Neuron (in vitro differentiated cells): ENCODE measurements around the gene PTGER2.

ENCODE experiments used
- H2AFZ ChIP-seq: one replicate; pipeline ENCODE4 v1.6.1; 2013; ENCODE audit warnings: low read depth, mild to moderate bottlenecking, inconsistent platforms, low read length, moderate library complexity
- H3K27me3 ChIP-seq: one replicate; pipeline ENCODE4 v1.6.1; 2013; ENCODE audit warnings: low read length; ENCODE audit not compliant: insufficient read depth
- H3K36me3 ChIP-seq: one replicate; pipeline ENCODE4 v1.6.1; 2013; ENCODE audit warnings: low read length; ENCODE audit not compliant: insufficient read depth
- H3K4me1 ChIP-seq: one replicate; pipeline ENCODE4 v1.6.1; 2013; ENCODE audit warnings: low read length; ENCODE audit not compliant: insufficient read depth
- H3K4me3 ChIP-seq: 2 replicates; pipeline ENCODE4 v1.5.1; 2013; ENCODE audit warnings: mild to moderate bottlenecking, low read length, moderate library complexity
- H3K9me3 ChIP-seq: one replicate; pipeline ENCODE4 v1.6.1; 2013; ENCODE audit warnings: low read length

Gene PTGER2

GRCh38 chr14:52283099-52283498 is 31.0 kb upstream of the PTGER2 start:
- Histone ChIP-seq H3K4me3 (no peak overlapping the region), H3K9me3 (no peaks in the 10 kb centered on the region), H2AFZ (no peak overlapping the region), H3K36me3 (no peaks in the 10 kb centered on the region), H3K27me3 (no peaks in the 10 kb centered on the region), H3K4me1 (peaks cover 3% of the 10 kb centered on the region)

DNA sequence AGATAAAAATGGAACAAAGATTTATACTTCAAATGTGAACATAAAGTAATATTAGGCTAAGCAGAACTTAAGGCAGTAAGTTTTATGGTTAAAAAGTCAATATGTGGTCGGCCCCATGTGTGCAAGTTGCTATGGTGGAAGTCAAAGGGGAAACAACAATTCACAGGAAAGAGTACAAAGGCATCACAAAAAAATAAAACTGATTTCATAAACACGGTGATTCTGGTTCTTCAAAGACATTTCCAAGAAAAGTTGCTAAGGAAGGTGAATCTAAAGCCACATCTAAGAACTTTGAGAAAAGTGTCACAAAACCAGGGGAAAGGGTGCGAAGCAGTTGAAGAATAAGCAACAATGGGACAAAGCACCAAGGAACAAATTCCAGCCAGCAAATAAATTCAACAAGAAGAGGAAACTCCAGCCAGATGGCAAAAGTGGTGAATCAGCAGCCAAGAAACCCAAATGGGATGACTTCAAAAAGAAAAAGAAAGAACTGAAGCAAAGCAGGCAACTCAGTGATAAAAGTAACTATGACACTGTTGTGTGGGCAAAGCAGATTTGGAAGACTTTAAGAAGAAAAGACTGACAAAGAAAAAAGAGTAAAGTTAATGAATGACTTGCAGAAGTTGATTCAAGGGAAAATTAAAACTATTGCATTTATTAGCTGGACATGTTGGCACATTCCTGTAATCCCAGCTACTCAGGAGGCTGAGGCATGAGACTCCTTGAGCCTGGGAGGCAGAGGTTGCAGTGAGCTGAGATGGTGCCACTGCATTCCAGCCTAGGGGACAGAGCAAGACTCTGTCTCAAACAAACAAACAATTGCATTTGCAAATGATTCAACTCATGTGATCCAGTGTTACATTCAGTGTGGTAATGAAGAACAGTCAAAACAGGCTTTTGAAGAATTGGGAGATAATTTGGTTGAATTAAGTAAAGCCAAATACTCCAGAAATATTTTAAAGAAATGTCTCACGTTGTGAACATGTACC is 27.2 kb upstream of the PTGER2 start:
- no peaks in the 10 kb centered on the region for H3K36me3 ChIP-seq
- peaks cover 3% of the 10 kb centered on the region for H3K4me1 ChIP-seq
- no peak overlapping the region for H3K4me3 ChIP-seq
- H3K9me3 ChIP-seq: no peaks in the 10 kb centered on the region
- H3K27me3 ChIP-seq: peaks cover 3% of the 10 kb centered on the region
- no peak overlapping the region for H2AFZ ChIP-seq

DNA sequence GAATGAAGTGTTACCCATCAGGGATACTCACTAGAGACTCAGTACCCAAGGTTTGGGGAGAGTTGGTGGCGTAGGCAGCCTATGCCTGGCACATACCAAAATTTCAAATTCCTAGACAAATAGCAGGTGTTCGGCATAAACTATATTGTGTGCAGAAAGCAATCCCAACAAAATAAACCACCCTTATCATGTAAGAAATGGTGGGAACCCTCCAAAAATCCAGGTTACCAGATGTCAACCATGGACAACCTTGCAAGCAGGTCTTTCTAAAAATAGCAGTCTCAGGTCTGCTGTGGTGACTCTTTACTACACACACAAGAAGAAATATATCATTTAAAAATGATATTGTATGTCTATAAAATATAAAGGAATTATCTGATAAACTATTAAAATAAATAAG is 17.7 kb upstream of the PTGER2 start:
- H2AFZ ChIP-seq: no peak overlapping the region
- no peaks in the 10 kb centered on the region for H3K9me3 ChIP-seq
- no peak overlapping the region for H3K4me3 ChIP-seq
- no peaks in the 10 kb centered on the region for H3K4me1 ChIP-seq
- H3K27me3 ChIP-seq: peaks cover 5% of the 10 kb centered on the region
- no peaks in the 10 kb centered on the region for H3K36me3 ChIP-seq

- no peak overlapping the region for H2AFZ ChIP-seq
- H3K27me3 ChIP-seq: peaks cover 2% of the 10 kb centered on the region
- no peaks in the 10 kb centered on the region for H3K36me3 ChIP-seq
- H3K4me3 ChIP-seq: no peak overlapping the region
- H3K4me1 ChIP-seq: no peaks in the 10 kb centered on the region
- no peaks in the 10 kb centered on the region for H3K9me3 ChIP-seq
Observed at GRCh38 chr14:52298795-52299194, 15.3 kb upstream of the PTGER2 start.

DNA sequence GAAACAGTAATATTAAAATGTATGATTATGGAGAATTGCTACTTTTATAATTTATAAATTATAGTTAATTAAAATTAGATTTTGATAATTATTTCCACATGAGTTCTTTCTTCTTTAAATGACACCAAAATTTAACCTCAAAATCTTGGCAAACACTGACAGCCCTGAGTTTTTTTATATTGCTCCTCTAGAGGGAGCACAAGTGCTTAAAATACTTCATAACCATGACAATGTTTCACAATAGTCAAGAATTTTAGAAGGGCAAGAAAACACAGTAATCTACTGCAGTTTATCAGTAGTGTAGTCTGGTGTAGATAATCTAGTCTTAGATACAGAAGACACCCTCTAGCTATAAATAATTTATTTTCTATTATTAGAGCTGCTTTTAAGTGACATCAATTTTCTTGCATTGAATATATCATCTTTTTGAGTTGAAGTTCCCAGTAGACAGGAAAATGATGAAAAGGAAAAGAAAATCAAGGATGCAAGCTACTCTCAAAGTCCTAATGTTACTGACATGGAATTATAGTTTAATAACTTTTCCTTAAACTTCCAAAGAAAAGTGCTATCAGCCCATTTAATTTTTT is 14.3 kb upstream of the PTGER2 start:
- H3K4me3 ChIP-seq: no peak overlapping the region
- no peaks in the 10 kb centered on the region for H3K9me3 ChIP-seq
- H3K27me3 ChIP-seq: peaks cover 2% of the 10 kb centered on the region
- no peaks in the 10 kb centered on the region for H3K4me1 ChIP-seq
- H2AFZ ChIP-seq: no peak overlapping the region
- H3K36me3 ChIP-seq: no peaks in the 10 kb centered on the region

DNA sequence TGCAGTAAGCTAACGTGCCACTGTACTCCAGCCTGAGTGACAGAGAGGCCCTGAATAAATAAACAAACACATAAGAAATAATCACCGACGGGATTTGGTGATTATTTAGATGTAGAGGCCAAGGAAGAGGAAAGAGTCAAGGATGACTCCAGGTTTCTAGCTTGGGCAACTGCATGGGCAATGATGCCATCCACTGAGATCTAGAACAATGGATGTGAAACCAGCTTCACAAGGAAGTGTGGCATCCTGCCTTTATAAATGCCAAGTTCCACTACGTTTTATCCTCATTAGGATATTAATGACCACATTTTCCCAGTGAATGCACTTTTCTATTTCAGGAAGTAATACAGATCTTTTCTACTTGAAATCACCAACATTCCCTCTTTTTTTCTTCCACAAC is 10.9 kb upstream of the PTGER2 start:
- no peaks in the 10 kb centered on the region for H3K4me1 ChIP-seq

DNA sequence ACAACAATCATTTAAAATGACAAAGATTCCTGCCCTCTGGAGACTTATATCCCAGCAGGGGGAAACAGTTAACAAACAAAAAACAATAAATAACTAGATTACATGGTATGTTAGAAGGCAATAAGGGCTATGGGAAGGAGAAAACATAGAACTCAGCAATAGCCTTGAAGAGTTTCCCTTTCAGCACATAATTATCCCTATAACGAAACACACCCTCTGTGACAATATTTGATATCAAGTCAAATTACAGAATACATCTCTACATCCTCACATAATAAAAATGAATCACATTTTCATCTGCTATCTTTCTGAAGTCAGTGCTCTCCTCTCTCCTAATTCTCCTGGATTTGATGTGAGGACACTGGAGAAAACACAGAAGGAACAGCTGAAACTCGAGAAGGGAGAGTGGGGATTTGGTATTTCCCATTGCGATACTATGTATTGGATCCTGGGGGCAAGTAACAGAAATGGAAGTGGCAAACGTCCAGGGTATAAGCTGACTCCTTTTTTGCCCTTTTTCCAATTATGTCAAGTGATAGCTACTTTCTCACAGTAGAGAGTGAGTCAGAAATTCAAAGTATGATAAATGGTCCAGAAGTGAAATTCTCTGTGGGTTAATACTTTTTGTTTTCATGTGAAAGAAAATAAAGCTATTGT is 9.7 kb upstream of the PTGER2 start:
- no peaks in the 10 kb centered on the region for H3K4me1 ChIP-seq
- peaks cover 5% of the 10 kb centered on the region for H3K27me3 ChIP-seq
- no peaks in the 10 kb centered on the region for H3K9me3 ChIP-seq
- H3K4me3 ChIP-seq: no peak overlapping the region
- no peak overlapping the region for H2AFZ ChIP-seq
- no peaks in the 10 kb centered on the region for H3K36me3 ChIP-seq

More for the DNA sequence above, 10.9 kb upstream of the PTGER2 start:
- Histone ChIP-seq H3K27me3 (no peaks in the 10 kb centered on the region), H3K9me3 (no peaks in the 10 kb centered on the region), H3K36me3 (no peaks in the 10 kb centered on the region), H2AFZ (no peak overlapping the region), H3K4me3 (no peak overlapping the region)

- H3K36me3 ChIP-seq: no peaks in the 10 kb centered on the region
- no peaks in the 10 kb centered on the region for H3K9me3 ChIP-seq
- no peak overlapping the region for H3K4me3 ChIP-seq
- H3K4me1 ChIP-seq: no peaks in the 10 kb centered on the region
- H3K27me3 ChIP-seq: peaks cover 11% of the 10 kb centered on the region
- H2AFZ ChIP-seq: no peak overlapping the region
Observed at GRCh38 chr14:52305014-52305413, 9.1 kb upstream of the PTGER2 start.

DNA sequence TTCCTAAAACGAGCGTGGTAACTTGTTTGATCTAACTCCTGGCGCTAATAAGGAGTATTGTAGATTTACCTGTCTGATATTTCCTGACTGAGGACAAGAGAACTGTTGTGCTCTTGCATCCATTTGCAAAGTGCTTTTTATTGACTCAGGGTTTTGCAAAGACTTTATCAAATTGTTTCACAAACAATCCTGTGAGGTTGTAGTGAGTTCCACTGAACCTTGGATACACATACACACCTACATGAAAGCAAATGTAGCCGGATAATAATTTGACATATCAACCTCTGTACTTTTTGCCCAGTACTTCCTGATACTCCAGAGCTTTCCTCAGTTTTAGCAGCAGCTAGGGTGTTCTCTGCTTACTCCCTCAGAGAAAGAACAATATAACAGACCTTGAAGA is 6.7 kb upstream of the PTGER2 start:
- Histone ChIP-seq H3K4me3 (no peak overlapping the region), H3K36me3 (no peaks in the 10 kb centered on the region), H3K4me1 (no peaks in the 10 kb centered on the region), H2AFZ (no peak overlapping the region), H3K27me3 (peaks cover 25% of the 10 kb centered on the region), H3K9me3 (no peaks in the 10 kb centered on the region)

GRCh38 chr14:52307905-52308304 is 6.2 kb upstream of the PTGER2 start:
- H3K9me3 ChIP-seq: no peaks in the 10 kb centered on the region
- H3K4me1 ChIP-seq: no peaks in the 10 kb centered on the region
- H3K4me3 ChIP-seq: no peak overlapping the region
- H3K36me3 ChIP-seq: no peaks in the 10 kb centered on the region
- peaks cover 30% of the 10 kb centered on the region for H3K27me3 ChIP-seq
- no peak overlapping the region for H2AFZ ChIP-seq

- Histone ChIP-seq H3K36me3 (no peaks in the 10 kb centered on the region), H3K4me1 (peaks cover 14% of the 10 kb centered on the region), H3K9me3 (peaks cover under 1% of the 10 kb centered on the region), H2AFZ (no peak overlapping the region), H3K4me3 (no peak overlapping the region), H3K27me3 (peaks cover 56% of the 10 kb centered on the region)
Observed at GRCh38 chr14:52310541-52310940, 3.6 kb upstream of the PTGER2 start.

DNA sequence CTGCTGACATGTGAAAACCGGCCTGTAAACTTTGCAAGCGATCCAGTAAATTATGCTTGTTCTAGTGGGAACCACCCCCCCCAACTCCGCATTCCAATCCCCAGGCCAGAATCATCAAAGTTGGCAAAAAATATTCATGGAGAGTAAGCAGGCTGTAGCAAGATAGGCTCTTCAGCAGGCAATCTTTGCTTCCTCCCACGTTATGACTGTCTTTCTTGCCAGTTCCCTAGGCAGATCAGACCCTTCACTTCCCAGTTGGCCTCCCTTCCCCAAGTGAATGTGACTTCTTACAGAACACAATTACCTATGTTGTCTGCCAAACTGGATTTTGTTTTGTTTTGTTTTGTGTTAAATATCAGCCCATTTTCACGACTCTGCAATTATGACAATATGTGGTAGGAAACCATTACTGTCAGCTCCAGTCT is 1.2 kb upstream of the PTGER2 start:
- Histone ChIP-seq H3K9me3 (peaks cover 2% of the 10 kb centered on the region), H3K36me3 (no peaks in the 10 kb centered on the region), H2AFZ (no peak overlapping the region), H3K27me3 (peaks cover 75% of the 10 kb centered on the region), H3K4me3 (no peak overlapping the region), H3K4me1 (peaks cover 14% of the 10 kb centered on the region)

DNA sequence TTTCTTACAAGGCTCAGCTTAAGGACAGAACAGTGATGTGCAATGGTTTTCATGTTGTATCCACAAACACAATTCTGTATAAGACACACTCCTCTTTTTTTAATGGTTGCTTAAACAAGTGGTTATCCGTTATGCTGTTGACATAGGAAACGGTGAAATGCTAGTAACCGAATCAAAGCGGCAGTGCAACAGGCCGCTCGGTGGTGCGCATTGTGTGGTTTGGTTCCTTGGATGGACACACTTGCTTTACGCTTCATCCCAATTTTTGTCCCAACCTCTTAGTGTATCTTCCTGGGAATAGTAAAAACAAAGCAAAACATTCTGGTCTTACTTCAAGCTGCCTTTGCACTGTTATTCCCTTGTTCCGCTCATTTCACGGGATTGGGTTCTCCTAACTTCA is 650 bp upstream of the PTGER2 start:
- peak overlapping the region; percentile 56 for H2AFZ ChIP-seq
- H3K27me3 ChIP-seq: peaks cover 75% of the 10 kb centered on the region
- H3K9me3 ChIP-seq: peaks cover 2% of the 10 kb centered on the region
- H3K4me1 ChIP-seq: peaks cover 14% of the 10 kb centered on the region
- H3K4me3 ChIP-seq: peak overlapping the region; percentile 27
- H3K36me3 ChIP-seq: no peaks in the 10 kb centered on the region
